Ovary (tissue), 3 donors: ENCODE data around the gene SFMBT2.

Source experiments
- CTCF ChIP-seq, 3 donors: fragments of 450-650 bp in 2 of 3; fragments of 200-600 bp in 1 of 3; IDR thresholded peaks; one replicate each; pipeline versions ENCODE4 v1.5.1 to v1.8.0; 2016 to 2022; ENCODE audit warnings: antibody characterized with exemption in 3 of 3, mild to moderate bottlenecking in 1 of 3
- POLR2A ChIP-seq: fragments of 450-650 bp; IDR thresholded peaks from one replicate; pipeline ENCODE4 v1.6.1; 2017; ENCODE audit warnings: antibody characterized with exemption, mild to moderate bottlenecking, moderate library complexity
- donor health status: DM: no; HTN: no; CAD: no.

DNA sequence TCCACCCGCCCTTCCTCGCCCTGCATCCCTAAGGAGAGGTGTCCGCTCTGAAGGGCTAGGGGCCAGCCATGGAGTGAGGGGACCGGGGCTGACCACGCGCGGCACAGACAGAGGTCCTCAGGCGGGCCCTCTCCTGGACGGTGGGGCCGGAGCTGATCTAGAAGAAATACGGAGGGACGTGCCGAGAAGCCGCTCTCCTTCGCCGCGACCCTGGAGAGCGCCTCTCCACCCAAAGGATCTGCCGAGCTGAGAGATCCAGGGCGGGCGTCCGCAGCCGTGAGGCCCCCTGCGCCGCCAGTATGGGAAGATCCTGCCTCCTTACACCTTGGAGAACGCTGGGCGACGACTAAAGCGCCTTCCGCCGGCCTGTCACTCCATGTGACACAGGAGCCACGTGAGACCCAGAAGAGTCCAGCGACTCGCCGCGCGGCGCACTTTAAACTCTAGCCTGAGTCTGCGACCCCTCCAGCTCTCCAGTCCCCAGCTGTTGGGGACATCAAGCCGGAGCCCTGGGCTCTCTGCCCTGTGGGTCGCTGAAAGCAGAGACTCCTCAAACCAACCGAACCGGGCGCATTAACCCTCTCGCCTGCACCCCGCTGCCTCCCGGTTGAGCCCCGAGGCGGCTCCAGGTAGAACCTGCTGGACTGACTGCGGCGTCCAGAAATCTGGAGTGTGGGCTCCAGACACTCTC is 1.5 kb upstream of the SFMBT2 start:
- TF ChIP-seq CTCF (IDR thresholded peaks at IDR 0.05), result no peak
- TF ChIP-seq POLR2A, result no peak
